Measurements from ENCODE around the gene CCDC27.
"Not testable (repeated sequence)": the region's sequence is repeated elsewhere in the genome, so short reads cannot be mapped to it uniquely, and the experiment has no call there.

The CCDC27 gene

GRCh38 chr1:3736708-3737107 lies 15.5 kb upstream of the CCDC27 start:
- DNase-seq (ENCODE audit: low read depth in 2 of 2) = no peak

- no peak for DNase-seq (ENCODE audit: low read depth in 2 of 2)
Observed at GRCh38 chr1:3738943-3739342, 13.3 kb upstream of the CCDC27 start.

DNA sequence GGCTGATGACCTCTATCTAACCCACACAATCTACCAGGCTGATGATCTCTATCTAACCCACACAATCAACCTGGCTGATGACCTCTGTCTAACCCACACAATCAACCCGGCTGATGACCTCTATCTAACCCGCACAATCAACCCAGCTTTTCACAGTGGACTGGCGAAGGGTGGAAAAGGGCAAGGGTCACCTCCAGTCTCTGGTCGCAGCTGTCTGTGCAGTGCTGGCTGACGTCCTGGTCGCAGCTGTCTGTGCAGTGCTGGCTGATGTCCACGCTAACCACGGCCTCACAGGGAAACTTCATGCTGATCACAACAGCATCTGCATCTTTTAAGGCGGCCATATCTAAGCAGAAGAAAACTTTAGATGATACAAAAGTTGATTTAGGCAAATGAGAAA lies 12.2 kb upstream of the CCDC27 start:
- no peak for DNase-seq (ENCODE audit: low read depth in 2 of 2)

DNA sequence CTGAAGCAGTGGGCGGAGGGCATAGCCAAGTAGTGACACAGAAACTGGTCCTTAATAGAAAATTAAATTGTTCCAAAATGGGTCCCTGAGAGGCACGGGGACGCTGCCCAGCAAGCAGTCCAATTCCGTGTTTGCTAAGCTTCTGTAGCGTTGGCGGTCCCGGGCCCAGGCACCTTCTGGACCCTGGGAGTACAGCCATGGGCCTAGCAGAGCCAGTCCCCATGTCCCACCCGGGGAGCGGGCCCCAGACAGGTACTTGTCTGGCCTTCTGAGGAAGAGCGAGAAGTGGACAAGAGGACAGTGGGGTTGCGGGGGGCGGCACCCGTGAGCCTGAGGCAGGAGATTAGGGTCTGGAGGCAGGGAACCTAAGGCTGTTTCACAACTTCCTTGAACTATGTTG lies 11.5 kb upstream of the CCDC27 start:
- no peak for DNase-seq (ENCODE audit: low read depth in 2 of 2)

- no peak for DNase-seq (ENCODE audit: low read depth in 2 of 2)
Observed at GRCh38 chr1:3741566-3742438, 10.4 kb upstream of the CCDC27 start.

DNA sequence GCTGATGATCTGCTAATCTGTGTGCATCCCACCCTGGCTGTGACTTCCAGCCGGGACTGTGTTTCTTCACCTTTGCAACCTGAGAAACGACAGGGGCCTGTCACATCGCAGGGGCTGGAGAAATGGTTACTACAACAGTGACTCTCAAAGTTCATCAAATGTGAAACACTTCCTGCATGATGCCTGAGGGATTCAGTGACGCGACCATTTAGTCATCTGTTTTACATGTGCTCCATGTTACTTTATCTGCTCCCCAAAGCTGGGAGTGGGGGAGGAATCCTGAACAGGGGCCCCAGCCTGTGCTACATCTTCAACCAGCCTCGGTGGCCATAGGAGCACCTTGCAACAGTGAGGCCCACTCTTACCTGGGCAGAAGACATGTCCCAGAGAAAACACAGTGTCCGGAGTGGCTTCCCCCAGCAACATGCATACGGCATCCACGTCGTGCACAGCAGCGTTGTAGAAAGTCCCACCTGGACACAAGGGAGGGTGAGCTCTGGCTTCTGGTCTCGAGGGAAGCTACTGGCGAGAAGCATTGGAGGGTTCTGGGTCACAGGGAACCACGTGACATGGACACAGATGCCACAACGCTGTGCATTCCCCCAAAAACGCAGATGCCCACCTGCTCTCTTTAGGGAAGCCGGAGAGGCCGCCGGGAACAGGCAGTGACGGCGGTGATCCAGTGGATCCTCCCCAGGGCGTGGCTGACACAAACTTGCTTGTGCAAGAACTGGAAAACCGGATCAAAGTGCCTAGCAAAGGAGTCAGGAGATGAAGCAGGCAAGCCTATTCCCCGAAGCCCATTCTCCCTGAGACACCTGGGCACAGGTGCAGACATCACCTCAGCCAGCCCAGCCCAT lies 9.6 kb upstream of the CCDC27 start:
- DNase-seq (ENCODE audit: low read depth in 2 of 2) = no peak

DNA sequence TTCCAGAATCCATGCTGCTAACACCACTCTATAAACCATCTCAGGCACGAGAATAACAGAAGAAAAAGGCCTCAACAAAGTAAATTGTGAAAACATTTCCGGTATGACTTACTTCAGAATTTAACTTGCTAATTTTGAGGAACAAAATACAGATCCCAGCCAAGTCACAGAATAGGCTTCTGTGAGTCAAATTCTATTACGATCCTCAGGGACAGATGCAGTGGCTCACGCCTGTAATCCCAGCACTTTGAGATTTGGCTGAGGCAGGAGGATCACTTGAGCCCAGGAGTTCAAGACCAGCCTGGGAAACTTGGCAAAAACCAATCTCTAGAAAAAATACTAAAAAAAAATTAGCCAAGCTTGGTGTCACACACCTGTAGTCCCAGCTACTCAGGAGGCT lies 8.8 kb upstream of the CCDC27 start:
- DNase-seq (ENCODE audit: low read depth in 2 of 2) = no peak

GRCh38 chr1:3743826-3744225 lies 8.4 kb upstream of the CCDC27 start:
- no peak for DNase-seq (ENCODE audit: low read depth in 2 of 2)

DNA sequence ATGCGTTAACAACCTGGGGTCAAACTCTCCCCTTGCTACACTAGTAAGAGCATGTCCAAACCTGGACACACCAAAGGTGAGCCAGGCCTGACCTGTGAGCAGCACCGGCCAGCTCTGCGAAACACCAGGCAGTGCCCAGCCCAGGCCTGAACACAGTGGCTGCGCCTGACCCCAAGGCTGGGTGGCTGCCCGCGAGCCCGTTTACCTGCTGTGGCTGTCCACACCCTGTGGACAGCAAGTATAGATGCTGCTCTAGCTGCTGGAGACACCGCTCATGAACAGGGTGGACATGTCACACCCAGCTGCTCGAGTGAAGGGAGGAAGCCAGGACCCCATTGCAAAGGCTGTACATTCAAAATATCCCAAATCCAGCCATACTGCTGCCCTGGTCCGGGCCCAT lies 7.6 kb upstream of the CCDC27 start:
- DNase-seq (ENCODE audit: low read depth in 2 of 2) = no peak

DNA sequence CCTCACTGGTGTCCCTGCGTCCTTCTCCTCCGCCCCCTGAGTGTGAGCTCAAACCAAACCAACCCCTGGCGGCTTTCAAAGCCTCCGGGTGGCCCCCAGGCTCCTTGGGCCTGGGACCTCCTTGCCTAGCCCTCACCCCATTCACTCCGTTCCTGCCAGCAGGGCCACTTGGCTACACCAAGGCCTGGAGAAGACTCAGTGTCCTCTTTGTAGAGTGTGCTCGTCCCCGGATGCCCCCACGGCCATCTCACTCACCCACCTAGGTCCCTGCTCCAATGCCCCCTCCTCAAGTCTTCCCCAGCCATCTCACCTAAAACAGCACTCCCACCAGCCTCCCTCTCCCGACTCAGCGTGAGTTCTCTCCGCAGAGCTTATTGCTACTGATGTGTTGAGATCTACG lies 7.2 kb upstream of the CCDC27 start:
- DNase-seq (ENCODE audit: low read depth in 2 of 2) = no peak

GRCh38 chr1:3745590-3746381 lies 6.5 kb upstream of the CCDC27 start:
- no peak for DNase-seq (ENCODE audit: low read depth in 2 of 2)

DNA sequence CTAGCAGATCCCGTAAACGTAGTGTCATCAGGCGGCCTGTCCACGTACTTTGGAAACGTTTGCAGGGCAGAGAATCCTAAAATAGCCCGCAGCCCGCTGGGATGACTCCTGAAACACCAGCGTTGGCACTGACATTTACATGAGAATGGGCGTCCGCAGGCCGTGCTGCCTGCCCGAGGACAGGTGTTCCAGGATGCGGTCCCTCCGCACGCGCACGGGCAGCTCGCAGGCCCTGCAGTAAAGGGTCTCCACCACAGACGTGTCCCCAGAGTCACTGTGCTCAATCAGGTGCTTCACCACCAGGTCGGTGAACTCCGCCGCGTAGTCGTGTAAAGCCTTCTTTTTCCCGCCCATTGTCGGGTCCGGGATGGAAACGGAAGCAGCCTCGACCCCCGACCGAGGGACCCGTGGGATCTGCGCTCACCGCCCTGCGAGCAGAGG lies 5.8 kb upstream of the CCDC27 start:
- no peak for DNase-seq (ENCODE audit: low read depth in 2 of 2)

DNA sequence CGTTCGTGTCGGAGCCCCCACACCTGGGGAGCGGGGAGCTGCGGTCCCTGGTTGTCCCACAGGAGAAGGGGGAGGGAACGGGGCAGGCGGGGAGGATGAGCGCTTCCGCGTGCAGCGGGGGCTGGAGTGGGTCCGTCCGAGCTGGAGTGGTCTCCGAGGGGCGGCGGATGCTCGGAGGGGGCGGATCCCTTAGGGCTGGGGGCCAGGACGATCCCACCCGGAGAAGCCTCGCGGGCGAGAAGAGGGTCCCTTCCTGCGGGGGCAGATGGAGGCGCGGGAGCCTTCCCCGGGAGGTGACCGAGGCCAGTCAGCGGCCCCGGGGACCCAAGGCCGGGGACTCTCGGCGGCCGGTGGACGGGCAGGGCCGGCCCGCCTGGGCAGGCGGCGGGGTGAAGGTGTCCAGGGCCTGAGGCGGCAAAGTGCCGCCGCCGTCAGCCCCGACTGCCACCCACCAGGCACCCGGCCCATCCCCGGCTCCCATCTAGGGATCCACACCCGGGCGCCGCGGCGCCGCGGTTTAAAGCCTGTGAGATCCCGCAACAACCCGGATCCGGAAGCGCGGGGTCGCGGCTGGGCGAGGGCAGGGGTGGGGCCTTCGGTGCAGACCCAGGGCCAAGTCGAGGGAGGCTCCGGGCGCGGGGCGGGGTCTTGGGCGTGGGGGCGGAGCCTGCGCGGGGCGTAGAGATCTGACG lies 5.3 kb upstream of the CCDC27 start:
- DNase-seq (ENCODE audit: low read depth in 2 of 2) = peak; percentile 65 to 71

GRCh38 chr1:3747522-3747848 lies 4.8 kb upstream of the CCDC27 start:
- no peak for DNase-seq (ENCODE audit: low read depth in 2 of 2)

DNA sequence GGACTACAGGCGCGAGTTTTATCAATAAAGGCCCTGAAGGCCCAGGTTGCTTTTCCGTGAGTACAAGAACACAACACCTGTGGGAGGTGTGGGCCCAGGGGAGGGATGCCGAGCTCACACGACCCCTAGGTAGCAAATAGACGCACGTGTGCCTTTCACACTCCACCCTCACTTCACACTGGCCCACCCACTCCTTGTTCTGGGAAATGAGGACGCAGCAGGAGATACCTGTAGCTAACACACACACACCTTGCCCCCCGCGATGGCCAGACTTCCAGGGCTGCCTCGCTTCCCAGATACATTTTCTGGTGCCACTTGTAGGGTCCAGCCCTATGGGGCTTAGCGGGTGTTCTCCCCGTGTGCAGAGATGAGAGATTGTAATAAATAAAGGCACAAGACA lies 4.3 kb upstream of the CCDC27 start:
- DNase-seq (ENCODE audit: low read depth in 2 of 2) = no peak

DNA sequence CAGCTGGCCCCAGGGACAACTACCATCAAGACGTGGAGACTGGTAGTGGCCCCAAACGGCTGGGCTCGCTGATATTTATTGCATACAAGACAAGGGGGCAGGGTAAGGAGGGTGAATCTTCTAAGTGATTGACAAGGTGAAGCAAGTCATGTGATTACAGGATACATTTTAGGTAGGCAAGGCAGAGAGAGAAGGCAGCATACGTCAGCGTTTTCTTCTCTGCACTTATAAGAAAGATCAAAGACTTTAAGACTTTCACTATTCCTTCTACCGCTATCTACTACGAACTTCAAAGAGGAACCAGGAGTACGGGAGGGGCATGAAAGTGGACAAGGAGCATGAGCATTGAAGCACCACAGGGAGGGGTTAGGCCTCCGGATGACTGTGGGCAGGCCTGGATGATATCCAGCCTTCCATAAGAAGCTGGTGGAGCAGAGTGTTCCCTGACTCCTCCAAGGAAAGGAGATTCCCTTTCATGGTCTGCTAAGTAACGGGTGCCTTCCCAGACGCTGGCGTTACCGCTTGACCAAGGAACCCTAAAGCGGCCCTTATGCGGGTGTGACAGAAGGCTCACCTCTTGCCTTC lies 3.8 kb upstream of the CCDC27 start:
- not testable (repeated sequence) for DNase-seq (ENCODE audit: low read depth in 2 of 2)

DNA sequence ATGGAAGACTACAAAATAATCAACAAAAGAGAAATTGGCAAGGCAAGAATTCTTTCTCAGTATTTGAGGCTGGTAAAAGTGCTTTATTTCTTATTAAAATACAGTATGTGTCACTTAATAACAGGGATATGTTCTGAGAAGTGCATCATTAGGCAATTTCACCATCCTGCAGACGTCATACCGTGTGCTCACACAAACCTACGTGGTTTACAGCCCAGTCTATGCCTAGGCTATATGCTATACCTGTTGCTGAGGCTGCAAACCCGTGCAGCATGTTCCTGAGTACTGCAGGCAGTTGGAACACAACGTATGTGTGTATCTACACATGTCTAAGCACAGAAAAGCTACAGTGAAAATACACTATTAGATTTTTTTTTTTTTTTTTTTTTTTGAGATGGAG lies 2.7 kb upstream of the CCDC27 start:
- DNase-seq (ENCODE audit: low read depth in 2 of 2) = no peak

- DNase-seq (ENCODE audit: low read depth in 2 of 2) = no peak
Observed at GRCh38 chr1:3750741-3751140, 1.5 kb upstream of the CCDC27 start.

DNA sequence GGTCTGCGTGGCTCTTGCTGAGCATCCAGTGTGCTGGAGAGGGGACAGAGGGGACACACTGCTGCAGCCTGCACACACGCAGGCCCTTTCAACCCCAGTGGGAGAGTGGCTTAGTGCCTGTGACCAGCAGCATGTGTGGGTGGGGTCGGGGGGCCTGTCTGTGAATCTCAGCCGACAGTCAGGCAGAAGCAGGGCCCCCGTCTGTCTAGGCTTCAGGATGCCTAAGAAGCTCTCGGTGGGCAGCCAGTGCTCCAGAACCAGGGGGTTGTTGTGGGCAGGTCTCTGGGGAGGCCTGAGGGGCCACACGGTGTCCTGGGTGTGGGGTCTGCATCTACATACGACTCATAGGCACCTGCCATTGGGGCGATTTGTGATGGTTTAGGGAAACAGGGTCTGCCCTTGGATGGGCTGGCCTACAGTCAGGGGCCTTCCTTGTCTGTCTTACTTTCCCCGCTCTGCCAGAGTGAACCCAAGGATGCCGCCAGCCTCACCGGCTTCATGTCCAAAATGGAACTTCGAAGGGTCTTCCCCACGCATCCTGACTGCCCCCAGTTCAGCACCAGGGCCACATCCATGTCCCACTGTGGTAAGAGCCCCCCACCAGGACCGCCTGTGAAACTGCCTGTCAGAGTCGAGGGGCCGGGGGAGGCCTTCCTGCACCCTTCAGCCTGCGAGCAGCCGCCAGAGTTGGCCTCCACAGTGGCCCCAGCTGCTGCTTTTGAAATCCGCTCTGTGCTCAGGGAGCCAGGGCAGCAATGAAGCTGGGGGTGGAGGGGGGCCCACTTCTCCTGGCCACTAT lies 1.6 kb downstream of the CCDC27 start:
- no peak for DNase-seq (ENCODE audit: low read depth in 2 of 2)

DNA sequence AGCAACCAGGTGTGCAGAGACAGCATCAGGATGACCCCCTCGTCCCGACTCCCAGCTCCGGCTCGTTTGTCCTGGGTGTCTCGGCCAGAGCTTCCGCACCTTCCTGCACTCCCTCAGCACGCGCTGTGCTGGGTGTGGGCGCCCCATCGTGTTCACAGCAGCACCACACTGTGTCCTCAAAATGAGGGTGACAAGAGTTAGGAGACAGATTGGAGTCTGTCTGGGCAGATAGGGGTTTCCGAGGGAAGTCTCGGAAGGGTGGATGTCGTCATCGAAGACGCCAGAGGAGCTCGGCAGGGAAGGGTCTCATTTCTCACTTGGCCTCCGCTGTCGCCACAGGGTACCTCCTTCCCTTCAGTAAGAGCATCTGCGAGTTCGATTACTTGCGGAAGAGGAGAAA lies 4.1 kb downstream of the CCDC27 start:
- no peak for DNase-seq (ENCODE audit: low read depth in 2 of 2)

All from activated CD8-positive, alpha-beta memory T cell treated with anti-CD3 and anti-CD28 coated beads for 4 hours (primary cell).